ENCODE measurements around the gene OLFM1.

GRCh38 chr9:135079676-135080075 lies 7.8 kb upstream of the OLFM1 start:
- TF ChIP-seq RAD21 (IDR thresholded peaks at IDR 0.05) (no peak), CTCF (IDR thresholded peaks at IDR 0.05; ENCODE audit: low read depth, low read length, missing input control) (no peak), YY1 (IDR thresholded peaks at IDR 0.05) (no peak), JUND (IDR thresholded peaks at IDR 0.05) (no peak), GABPA (IDR thresholded peaks at IDR 0.05 in 1 of 2, conservative IDR thresholded peaks at IDR 0.05 in 1 of 2) (no peak)
- TF ChIP-seq, protein P1, sequence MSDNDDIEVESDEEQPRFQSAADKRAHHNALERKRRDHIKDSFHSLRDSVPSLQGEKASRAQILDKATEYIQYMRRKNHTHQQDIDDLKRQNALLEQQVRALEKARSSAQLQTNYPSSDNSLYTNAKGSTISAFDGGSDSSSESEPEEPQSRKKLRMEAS (IDR thresholded peaks at IDR 0.05) = no peak
- TF ChIP-seq, protein P2, sequence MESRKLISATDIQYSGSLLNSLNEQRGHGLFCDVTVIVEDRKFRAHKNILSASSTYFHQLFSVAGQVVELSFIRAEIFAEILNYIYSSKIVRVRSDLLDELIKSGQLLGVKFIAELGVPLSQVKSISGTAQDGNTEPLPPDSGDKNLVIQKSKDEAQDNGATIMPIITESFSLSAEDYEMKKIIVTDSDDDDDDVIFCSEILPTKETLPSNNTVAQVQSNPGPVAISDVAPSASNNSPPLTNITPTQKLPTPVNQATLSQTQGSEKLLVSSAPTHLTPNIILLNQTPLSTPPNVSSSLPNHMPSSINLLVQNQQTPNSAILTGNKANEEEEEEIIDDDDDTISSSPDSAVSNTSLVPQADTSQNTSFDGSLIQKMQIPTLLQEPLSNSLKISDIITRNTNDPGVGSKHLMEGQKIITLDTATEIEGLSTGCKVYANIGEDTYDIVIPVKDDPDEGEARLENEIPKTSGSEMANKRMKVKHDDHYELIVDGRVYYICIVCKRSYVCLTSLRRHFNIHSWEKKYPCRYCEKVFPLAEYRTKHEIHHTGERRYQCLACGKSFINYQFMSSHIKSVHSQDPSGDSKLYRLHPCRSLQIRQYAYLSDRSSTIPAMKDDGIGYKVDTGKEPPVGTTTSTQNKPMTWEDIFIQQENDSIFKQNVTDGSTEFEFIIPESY (IDR thresholded peaks at IDR 0.05) = no peak

Data from liver (tissue), 3 donors.